HepG2 (cell line): Measurements from ENCODE around the gene TBX21. TPM values are rescaled to one million over a fixed set of nuclear protein-coding genes. Genes with fewer than 3 reads are reported as not detected.

Experiments
- AHDC1 ChIP-seq: sonication (generic); formaldehyde crosslinking; IDR thresholded peaks from 2 replicates; pipeline ENCODE4 v1.5.1; 2020; ENCODE audit warnings: mild to moderate bottlenecking, missing genetic modification reagents, borderline replicate concordance
- ARNT2 ChIP-seq: sonication (generic); formaldehyde crosslinking; IDR thresholded peaks from 2 replicates; pipeline ENCODE4 v1.8.0; 2022; ENCODE audit warnings: mild to moderate bottlenecking, low read depth, missing genetic modification reagents, moderate library complexity
- EHMT2 ChIP-seq: fragments of 200-600 bp; sonication (generic); IDR thresholded peaks from 2 replicates; pipeline ENCODE4 v1.7.0; 2017; ENCODE audit warnings: antibody characterized with exemption, low read depth, low read length, borderline replicate concordance
- HMGA1 ChIP-seq: sonication (generic); formaldehyde crosslinking; conservative IDR thresholded peaks from 2 replicates; pipeline ENCODE4 v1.4.0; 2020; ENCODE audit warnings: missing genetic modification reagents
- IKZF5 ChIP-seq: IDR thresholded peaks from 2 replicates; pipeline ENCODE4 v1.6.1; 2018; ENCODE audit warnings: missing genetic modification reagents, mild to moderate bottlenecking, missing compliant biosample characterization
- NFAT5 ChIP-seq: sonication (generic); formaldehyde crosslinking; IDR thresholded peaks from 2 replicates; pipeline ENCODE4 v1.4.0; 2020; ENCODE audit warnings: missing genetic modification reagents
- YY1 ChIP-seq: IDR thresholded peaks from 2 replicates; pipeline ENCODE4 v1.6.1; 2011; ENCODE audit warnings: low read length, low read depth, moderate library complexity, mild to moderate bottlenecking; ENCODE audit not compliant: insufficient read depth, insufficient replicate concordance
- ZFP37 ChIP-seq: sonication (generic); formaldehyde crosslinking; IDR thresholded peaks from 2 replicates; pipeline ENCODE4 v1.4.0; 2020; ENCODE audit warnings: missing genetic modification reagents, borderline replicate concordance
- ZNF281 ChIP-seq: sonication (generic); formaldehyde crosslinking; IDR thresholded peaks from 2 replicates; pipeline ENCODE4 v1.4.0; 2020; ENCODE audit warnings: missing genetic modification reagents, borderline replicate concordance
- ZNF569 ChIP-seq: sonication (generic); formaldehyde crosslinking; IDR thresholded peaks from 2 replicates; pipeline ENCODE4 v1.5.0; 2020; ENCODE audit warnings: mild to moderate bottlenecking, missing genetic modification reagents, moderate library complexity, borderline replicate concordance
- ZNF704 ChIP-seq: sonication (generic); formaldehyde crosslinking; IDR thresholded peaks from 2 replicates; pipeline ENCODE4 v1.8.1; 2023; ENCODE audit warnings: mild to moderate bottlenecking, inconsistent platforms, moderate library complexity, missing genetic modification reagents, borderline replicate concordance
- polyA plus RNA-seq, 8 experiments: library from polyadenylated mRNA; depleted of rRNA in 3 of 8; stranded (reverse) in 7 of 8; unstranded in 1 of 8; fragments of >200 nt; fragmentation: Illumina TruSeq in 4 of 8; extraction: Trizol in 4 of 8; gene quantifications; 2 replicates each; pipeline versions ENCODE4 v1.2.1 to v1.2.3, GENCODE V29; 2011 to 2016; ENCODE audit warnings: low read depth in 4 of 8, missing spikeins in 1 of 8, mixed read lengths in 1 of 8; ENCODE audit not compliant: insufficient read depth in 1 of 8
- total RNA-seq, 5 experiments: library from RNA; depleted of rRNA; stranded (reverse); fragments of >200 nt; fragmentation: Illumina TruSeq; extraction: Trizol; gene quantifications; 2 replicates each; pipeline ENCODE4 v1.2.3, GENCODE V29; 2016; ENCODE audit warnings: low read depth in 1 of 5

Gene TBX21
- total and polyA plus RNA-seq, 2 of the 13 experiments (the other 11 are each of a cell fraction or from before 2014, with no cell fraction given) = not detected

- TF ChIP-seq IKZF5 = peak; percentile 72; the same call in 1 of the 2 replicates
- no peak for TF ChIP-seq YY1
- no peak for TF ChIP-seq ZNF569 (CRISPR knock-in tag)
- TF ChIP-seq ZFP37 = peak; percentile 78; the same call in 1 of the 2 replicates
- peak; percentile 27; the same call in 1 of the 2 replicates for TF ChIP-seq ZNF281
- 0 out of 2 replicates have a peak, but pooled peaks have one; percentile 51 for TF ChIP-seq ARNT2
- no peak for TF ChIP-seq HMGA1 (CRISPR knock-in tag)
- TF ChIP-seq NFAT5 = no peak
- TF ChIP-seq ZNF704 = no peak
- TF ChIP-seq EHMT2 = peak; percentile 98
- TF ChIP-seq AHDC1 = no peak
These were observed 52.6 kb downstream of the TBX21 start (continued) for GRCh38 chr17:47785538-47786123.
